ENCODE data around the gene MRPL20.
"Not testable (repeated sequence)": the region's sequence is repeated elsewhere in the genome, so short reads cannot be mapped to it uniquely, and the experiment has no call there.

The MRPL20 gene

GRCh38 chr1:1374929-1375662 is 32.0 kb downstream of the MRPL20 start, which contains the start of gene AURKAIP1:
Gene AURKAIP1 (minus strand): TSS chr1:1375207. CDS start chr1:1374756, 451 bp downstream.
- Histone ChIP-seq H3K9ac (ENCODE audit: low read depth, low read length) (peak within 1 kb of the TSS; percentile 95), H3K27ac (ENCODE audit: low read depth, low read length) (peak within 1 kb of the TSS; percentile 87), H3K9me3 (ENCODE audit: insufficient read depth, low read depth, low read length) (no peaks in the 10 kb centered on the region), H3K4me1 (ENCODE audit: insufficient read depth, low read length) (peaks cover 7% of the 10 kb centered on the region; the same call in 1 of the 2 replicates), H3K4me3 (ENCODE audit: low read length) (peak within 1 kb of the TSS; percentile 92), H3K27me3 (ENCODE audit: insufficient read depth, low read length) (no peaks in the 10 kb centered on the region), H3K36me3 (ENCODE audit: insufficient read depth, low read length) (peaks cover 10% of the 10 kb centered on the region)
- WGBS, result under 1% methylated on average over 85 of the region's 85 CpGs

- Histone ChIP-seq H3K9me3 (ENCODE audit: insufficient read depth, low read depth, low read length) (no peaks in the 10 kb centered on the region), H3K27me3 (ENCODE audit: insufficient read depth, low read length) (no peaks in the 10 kb centered on the region), H3K4me1 (ENCODE audit: insufficient read depth, low read length) (peaks cover 7% of the 10 kb centered on the region; the same call in 1 of the 2 replicates), H3K9ac (ENCODE audit: low read depth, low read length) (peak overlapping the region; percentile 95), H3K27ac (ENCODE audit: low read depth, low read length) (peak overlapping the region; percentile 87), H3K4me3 (ENCODE audit: low read length) (peak overlapping the region; percentile 92), H3K36me3 (ENCODE audit: insufficient read depth, low read length) (peaks cover 10% of the 10 kb centered on the region)
- 1% methylated on average over 24 of the region's 24 CpGs for WGBS
Observed at GRCh38 chr1:1374589-1374928, 32.5 kb downstream of the MRPL20 start.

GRCh38 chr1:1373815-1374588 is 33.1 kb downstream of the MRPL20 start:
- H3K4me1 ChIP-seq (ENCODE audit: insufficient read depth, low read length), result peaks cover 7% of the 10 kb centered on the region; the same call in 1 of the 2 replicates
- H3K9ac ChIP-seq (ENCODE audit: low read depth, low read length), result peak overlapping the region; percentile 95
- H3K27ac ChIP-seq (ENCODE audit: low read depth, low read length), result no peak overlapping the region
- peak overlapping the region; percentile 92 for H3K4me3 ChIP-seq (ENCODE audit: low read length)
- H3K9me3 ChIP-seq (ENCODE audit: insufficient read depth, low read depth, low read length), result no peaks in the 10 kb centered on the region
- H3K27me3 ChIP-seq (ENCODE audit: insufficient read depth, low read length), result no peaks in the 10 kb centered on the region
- H3K36me3 ChIP-seq (ENCODE audit: insufficient read depth, low read length), result peaks cover 10% of the 10 kb centered on the region
- 57% methylated on average over 52 of the region's 52 CpGs for WGBS

GRCh38 chr1:1373051-1373814 is 33.9 kb downstream of the MRPL20 start:
- 96% methylated on average over 26 of the region's 26 CpGs for WGBS
- Histone ChIP-seq H3K27me3 (ENCODE audit: insufficient read depth, low read length) (no peaks in the 10 kb centered on the region), H3K4me3 (ENCODE audit: low read length) (peak overlapping the region; percentile 92), H3K9me3 (ENCODE audit: insufficient read depth, low read depth, low read length) (no peaks in the 10 kb centered on the region), H3K27ac (ENCODE audit: low read depth, low read length) (no peak overlapping the region), H3K36me3 (ENCODE audit: insufficient read depth, low read length) (peaks cover 10% of the 10 kb centered on the region), H3K9ac (ENCODE audit: low read depth, low read length) (no peak overlapping the region), H3K4me1 (ENCODE audit: insufficient read depth, low read length) (peaks cover 7% of the 10 kb centered on the region; the same call in 1 of the 2 replicates)

GRCh38 chr1:1371746-1372711 is 35.1 kb downstream of the MRPL20 start:
- WGBS, result 63% methylated on average over 26 of the region's 26 CpGs
- Histone ChIP-seq H3K9ac (ENCODE audit: low read depth, low read length) (no peak overlapping the region), H3K27ac (ENCODE audit: low read depth, low read length) (peak overlapping the region; percentile 30; the same call in 1 of the 2 replicates)

GRCh38 chr1:1371364-1371745 is 35.7 kb downstream of the MRPL20 start:
- no peak overlapping the region for H3K4me3 ChIP-seq (ENCODE audit: low read length)
- H3K27me3 ChIP-seq (ENCODE audit: insufficient read depth, low read length), result no peaks in the 10 kb centered on the region
- H3K9ac ChIP-seq (ENCODE audit: low read depth, low read length), result no peak overlapping the region
- peaks cover 10% of the 10 kb centered on the region for H3K36me3 ChIP-seq (ENCODE audit: insufficient read depth, low read length)
- peaks cover 11% of the 10 kb centered on the region; the same call in 1 of the 2 replicates for H3K9me3 ChIP-seq (ENCODE audit: insufficient read depth, low read depth, low read length)
- no peak overlapping the region for H3K27ac ChIP-seq (ENCODE audit: low read depth, low read length)
- 97% methylated on average over 12 of the region's 12 CpGs for WGBS
- H3K4me1 ChIP-seq (ENCODE audit: insufficient read depth, low read length), result peaks cover 7% of the 10 kb centered on the region; the same call in 1 of the 2 replicates

More at GRCh38 chr1:1371746-1372711, 35.1 kb downstream of the MRPL20 start:
- no peaks in the 10 kb centered on the region for H3K27me3 ChIP-seq (ENCODE audit: insufficient read depth, low read length)
- peaks cover 5% of the 10 kb centered on the region; the same call in 1 of the 2 replicates for H3K9me3 ChIP-seq (ENCODE audit: insufficient read depth, low read depth, low read length)
- H3K36me3 ChIP-seq (ENCODE audit: insufficient read depth, low read length), result peaks cover 10% of the 10 kb centered on the region
- H3K4me3 ChIP-seq (ENCODE audit: low read length), result no peak overlapping the region
- H3K4me1 ChIP-seq (ENCODE audit: insufficient read depth, low read length), result peaks cover 7% of the 10 kb centered on the region; the same call in 1 of the 2 replicates

- Histone ChIP-seq H3K4me3 (ENCODE audit: low read length) (no peak overlapping the region), H3K9me3 (ENCODE audit: insufficient read depth, low read depth, low read length) (peaks cover 17% of the 10 kb centered on the region), H3K27ac (ENCODE audit: low read depth, low read length) (no peak overlapping the region), H3K36me3 (ENCODE audit: insufficient read depth, low read length) (peaks cover 10% of the 10 kb centered on the region), H3K9ac (ENCODE audit: low read depth, low read length) (no peak overlapping the region), H3K27me3 (ENCODE audit: insufficient read depth, low read length) (no peaks in the 10 kb centered on the region), H3K4me1 (ENCODE audit: insufficient read depth, low read length) (0 out of 2 replicates have a peak, but pooled peaks cover 4% of the 10 kb centered on the region)
- 93% methylated on average over 16 of the region's 16 CpGs for WGBS
Observed at GRCh38 chr1:1370771-1371300, 36.3 kb downstream of the MRPL20 start.

GRCh38 chr1:1370094-1370493 is 37.0 kb downstream of the MRPL20 start:
- H3K27me3 ChIP-seq (ENCODE audit: insufficient read depth, low read length); H3K4me3 ChIP-seq (ENCODE audit: low read length); H3K9ac ChIP-seq (ENCODE audit: low read depth, low read length); H3K27ac ChIP-seq (ENCODE audit: low read depth, low read length); H3K36me3 ChIP-seq (ENCODE audit: insufficient read depth, low read length); H3K4me1 ChIP-seq (ENCODE audit: insufficient read depth, low read length): not testable (repeated sequence)
- 96% methylated on average over 14 of the region's 14 CpGs for WGBS
- peaks cover 18% of the 10 kb centered on the region for H3K9me3 ChIP-seq (ENCODE audit: insufficient read depth, low read depth, low read length)

GRCh38 chr1:1367315-1367714 is 39.8 kb downstream of the MRPL20 start:
- H3K27ac ChIP-seq (ENCODE audit: low read depth, low read length), result no peak overlapping the region
- H3K27me3 ChIP-seq (ENCODE audit: insufficient read depth, low read length), result no peaks in the 10 kb centered on the region
- no peaks in the 10 kb centered on the region for H3K4me1 ChIP-seq (ENCODE audit: insufficient read depth, low read length)
- no peak overlapping the region for H3K9ac ChIP-seq (ENCODE audit: low read depth, low read length)
- peaks cover 18% of the 10 kb centered on the region for H3K9me3 ChIP-seq (ENCODE audit: insufficient read depth, low read depth, low read length)
- 91% methylated on average over 5 of the region's 5 CpGs for WGBS
- no peak overlapping the region for H3K4me3 ChIP-seq (ENCODE audit: low read length)
- no peaks in the 10 kb centered on the region for H3K36me3 ChIP-seq (ENCODE audit: insufficient read depth, low read length)

- 94% methylated on average over 3 of the region's 3 CpGs for WGBS
- H3K9ac ChIP-seq (ENCODE audit: low read depth, low read length), result no peak overlapping the region
- no peaks in the 10 kb centered on the region for H3K36me3 ChIP-seq (ENCODE audit: insufficient read depth, low read length)
- H3K4me3 ChIP-seq (ENCODE audit: low read length), result no peak overlapping the region
- H3K27ac ChIP-seq (ENCODE audit: low read depth, low read length), result no peak overlapping the region
- peaks cover 6% of the 10 kb centered on the region; the same call in 1 of the 2 replicates for H3K4me1 ChIP-seq (ENCODE audit: insufficient read depth, low read length)
- no peaks in the 10 kb centered on the region for H3K27me3 ChIP-seq (ENCODE audit: insufficient read depth, low read length)
- peaks cover 18% of the 10 kb centered on the region for H3K9me3 ChIP-seq (ENCODE audit: insufficient read depth, low read depth, low read length)
Observed at GRCh38 chr1:1366699-1367066, 40.4 kb downstream of the MRPL20 start.

Data from HUES64 (cell line).